Spleen (tissue), 7 donors: ENCODE data around the gene MYT1.

Experiments used
- POLR2AphosphoS5 ChIP-seq, 3 donors: sonication (generic); formaldehyde crosslinking; IDR thresholded peaks; one replicate each; pipeline ENCODE4 v1.5.1; 2017; ENCODE audit warnings: antibody characterized with exemption in 3 of 3
- TF ChIP-seq, protein P1 (sequence below), 11 experiments: fragments of 200-600 bp in 7 of 11; fragments of 450-650 bp in 4 of 11; sonication (generic) in 4 of 11; IDR thresholded peaks in 8 of 11; conservative IDR thresholded peaks in 3 of 11; 1 replicate in 7 of 11; 2 replicates in 4 of 11; pipeline versions ENCODE4 v1.4.0 to v1.8.0; 2016 to 2021; ENCODE audit warnings: antibody characterized with exemption in 11 of 11, inconsistent platforms in 4 of 11, mild to moderate bottlenecking in 1 of 11
- donor health status: DM: no; HTN: no; CAD: no; lungs with moderate emphysema.
- donor health status: DM: no; HTN: no; CAD: no.
- donor health status: DM: no; HTN: no; CAD: no.

DNA sequence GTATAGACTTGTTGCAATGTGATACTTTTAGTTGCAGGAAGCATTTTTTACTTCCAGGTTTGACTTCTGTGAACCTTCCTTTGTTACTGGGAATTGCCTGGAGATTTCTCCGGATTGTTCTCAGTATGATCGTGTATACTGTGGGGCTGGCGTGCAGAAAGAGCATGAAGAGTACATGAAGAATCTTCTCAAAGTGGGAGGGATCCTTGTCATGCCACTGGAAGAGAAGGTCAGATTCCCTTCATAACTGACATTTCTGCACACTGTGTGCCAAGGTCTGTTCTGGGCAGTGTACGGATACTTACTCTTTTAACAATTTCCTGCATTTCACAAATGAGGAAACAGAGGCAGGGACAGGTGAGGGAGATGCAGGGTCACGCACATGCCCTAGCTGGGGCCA lies 100.9 kb downstream of the MYT1 start:
- TF ChIP-seq, protein P1, sequence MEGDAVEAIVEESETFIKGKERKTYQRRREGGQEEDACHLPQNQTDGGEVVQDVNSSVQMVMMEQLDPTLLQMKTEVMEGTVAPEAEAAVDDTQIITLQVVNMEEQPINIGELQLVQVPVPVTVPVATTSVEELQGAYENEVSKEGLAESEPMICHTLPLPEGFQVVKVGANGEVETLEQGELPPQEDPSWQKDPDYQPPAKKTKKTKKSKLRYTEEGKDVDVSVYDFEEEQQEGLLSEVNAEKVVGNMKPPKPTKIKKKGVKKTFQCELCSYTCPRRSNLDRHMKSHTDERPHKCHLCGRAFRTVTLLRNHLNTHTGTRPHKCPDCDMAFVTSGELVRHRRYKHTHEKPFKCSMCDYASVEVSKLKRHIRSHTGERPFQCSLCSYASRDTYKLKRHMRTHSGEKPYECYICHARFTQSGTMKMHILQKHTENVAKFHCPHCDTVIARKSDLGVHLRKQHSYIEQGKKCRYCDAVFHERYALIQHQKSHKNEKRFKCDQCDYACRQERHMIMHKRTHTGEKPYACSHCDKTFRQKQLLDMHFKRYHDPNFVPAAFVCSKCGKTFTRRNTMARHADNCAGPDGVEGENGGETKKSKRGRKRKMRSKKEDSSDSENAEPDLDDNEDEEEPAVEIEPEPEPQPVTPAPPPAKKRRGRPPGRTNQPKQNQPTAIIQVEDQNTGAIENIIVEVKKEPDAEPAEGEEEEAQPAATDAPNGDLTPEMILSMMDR (IDR thresholded peaks at IDR 0.05 in 8 of 11, conservative IDR thresholded peaks at IDR 0.05 in 3 of 11): no peak
- TF ChIP-seq POLR2AphosphoS5 (IDR thresholded peaks at IDR 0.05): no peak
